H9 (cell line): ENCODE results near the gene HECTD1. TPM values are rescaled to one million over a fixed set of nuclear protein-coding genes. Genes with fewer than 3 reads are reported as not detected.

Experiments
- DNase-seq: peaks from one replicate; pipeline ENCODE4 v3.0.0-alpha.2; 2017
- H2AFZ ChIP-seq: one replicate; pipeline ENCODE4 v1.6.1; 2013; ENCODE audit warnings: mild to moderate bottlenecking, low read length, control low read depth, moderate library complexity
- H2AK5ac ChIP-seq: 2 replicates; pipeline ENCODE4 v1.6.1; 2013; ENCODE audit warnings: low read length, control low read depth, mixed read lengths; ENCODE audit not compliant: insufficient read length
- H2BK120ac ChIP-seq: one replicate; pipeline ENCODE4 v1.6.1; 2013; ENCODE audit warnings: low read depth, mild to moderate bottlenecking, low read length, control low read depth, inconsistent platforms; ENCODE audit not compliant: poor library complexity, severe bottlenecking
- H2BK12ac ChIP-seq: 2 replicates; pipeline ENCODE4 v1.6.1; 2013; ENCODE audit warnings: low read length, control low read depth, mixed read lengths, low read depth; ENCODE audit not compliant: insufficient read length
- H2BK15ac ChIP-seq: 2 replicates; pipeline ENCODE4 v1.6.1; 2013; ENCODE audit warnings: low read depth, low read length, control low read depth
- H2BK20ac ChIP-seq: one replicate; pipeline ENCODE4 v1.6.1; 2013; ENCODE audit warnings: low read depth, mild to moderate bottlenecking, low read length, control low read depth, inconsistent platforms; ENCODE audit not compliant: poor library complexity, severe bottlenecking
- H2BK5ac ChIP-seq: 2 replicates; pipeline ENCODE4 v1.6.1; 2013; ENCODE audit warnings: low read length, control low read depth, mixed read lengths; ENCODE audit not compliant: insufficient read length
- H3K14ac ChIP-seq: 2 replicates; pipeline ENCODE4 v1.6.1; 2013; ENCODE audit warnings: low read length, control low read depth; ENCODE audit not compliant: insufficient read depth
- H3K18ac ChIP-seq: 2 replicates; pipeline ENCODE4 v1.6.1; 2013; ENCODE audit warnings: low read depth, mild to moderate bottlenecking, mixed read lengths, low read length, control low read depth; ENCODE audit not compliant: insufficient read length
- H3K23ac ChIP-seq: 2 replicates; pipeline ENCODE4 v1.6.1; 2013; ENCODE audit warnings: low read length, control low read depth, mixed read lengths, low read depth; ENCODE audit not compliant: insufficient read length
- H3K23me2 ChIP-seq: 2 replicates; pipeline ENCODE4 v1.6.1; 2013; ENCODE audit warnings: low read depth, mild to moderate bottlenecking, mixed read lengths, low read length, control low read depth; ENCODE audit not compliant: insufficient read length, poor library complexity, severe bottlenecking
- H3K27ac ChIP-seq: 2 replicates; pipeline ENCODE4 v1.5.1; 2013; ENCODE audit warnings: low read length, control low read depth, mixed read lengths, low read depth; ENCODE audit not compliant: insufficient read length
- H3K27me3 ChIP-seq: 2 replicates; pipeline ENCODE4 v1.6.1; 2013; ENCODE audit warnings: low read length, control low read depth, inconsistent platforms; ENCODE audit not compliant: insufficient read depth
- H3K4ac ChIP-seq: 2 replicates; pipeline ENCODE4 v1.6.1; 2013; ENCODE audit warnings: low read depth, mild to moderate bottlenecking, control low read depth, inconsistent platforms, low read length, moderate library complexity
- H3K4me1 ChIP-seq: 2 replicates; pipeline ENCODE4 v1.6.1; 2013; ENCODE audit warnings: low read length, control low read depth, inconsistent platforms; ENCODE audit not compliant: insufficient read depth
- H3K4me2 ChIP-seq: 2 replicates; pipeline ENCODE4 v1.6.1; 2013; ENCODE audit warnings: low read length, control low read depth, mixed read lengths; ENCODE audit not compliant: insufficient read length, insufficient read depth
- H3K56ac ChIP-seq: 2 replicates; pipeline ENCODE4 v1.6.1; 2013; ENCODE audit warnings: low read depth, mild to moderate bottlenecking, mixed read lengths, low read length, control low read depth; ENCODE audit not compliant: insufficient read length
- H3K79me1 ChIP-seq: 2 replicates; pipeline ENCODE4 v1.6.1; 2013; ENCODE audit warnings: low read depth, mild to moderate bottlenecking, moderate library complexity, low read length, control low read depth, inconsistent platforms; ENCODE audit not compliant: insufficient read depth, poor library complexity, severe bottlenecking
- H3K79me2 ChIP-seq: 2 replicates; pipeline ENCODE4 v1.6.1; 2013; ENCODE audit warnings: low read length, control low read depth, inconsistent platforms; ENCODE audit not compliant: insufficient read depth
- H3K9ac ChIP-seq: 2 replicates; pipeline ENCODE4 v1.6.1; 2013; ENCODE audit warnings: low read length, control low read depth, mixed read lengths; ENCODE audit not compliant: insufficient read length; ENCODE audit errors: extremely low read depth
- H3K9me3 ChIP-seq: one replicate; pipeline ENCODE4 v1.6.1; 2013; ENCODE audit warnings: low read depth, low read length, inconsistent platforms; ENCODE audit not compliant: control insufficient read depth
- H3T11ph ChIP-seq: one replicate; pipeline ENCODE4 v1.6.1; 2013; ENCODE audit warnings: mild to moderate bottlenecking, low read length, control low read depth, inconsistent platforms
- H4K20me1 ChIP-seq: one replicate; pipeline ENCODE4 v1.6.1; 2013; ENCODE audit not compliant: control insufficient read depth, insufficient read length, insufficient read depth
- H4K5ac ChIP-seq: 2 replicates; pipeline ENCODE4 v1.6.1; 2013; ENCODE audit warnings: low read depth, mild to moderate bottlenecking, mixed read lengths, low read length, control low read depth; ENCODE audit not compliant: insufficient read length
- H4K8ac ChIP-seq: replicated peaks from 2 replicates; pipeline ENCODE4 v1.6.1; 2013; ENCODE audit warnings: low read length, control low read depth, mixed read lengths, low read depth; ENCODE audit not compliant: insufficient read length
- H4K91ac ChIP-seq: 2 replicates; pipeline ENCODE4 v1.6.1; 2013; ENCODE audit warnings: low read depth, mild to moderate bottlenecking, moderate library complexity, mixed read lengths, low read length, control low read depth; ENCODE audit not compliant: insufficient read length
- H3K27ac Mint-ChIP-seq, 3 experiments: 2 replicates in 2 of 3; 3 replicates in 1 of 3; pipeline ENCODE4 v1.8.0; 2020 to 2021; ENCODE audit warnings: mixed read lengths in 3 of 3, mild to moderate bottlenecking in 1 of 3, moderate library complexity in 1 of 3
- H3K27me3 Mint-ChIP-seq: 2 replicates; pipeline ENCODE4 v1.8.0; 2021; ENCODE audit warnings: low read depth, mild to moderate bottlenecking, moderate library complexity, mixed read lengths
- H3K36me3 Mint-ChIP-seq, 3 experiments: 2 replicates in 2 of 3; 3 replicates in 1 of 3; pipeline ENCODE4 v1.8.0; 2020 to 2021; ENCODE audit warnings: low read depth in 3 of 3, mixed read lengths in 3 of 3; ENCODE audit not compliant: insufficient read depth in 1 of 3
- H3K4me1 Mint-ChIP-seq, 2 experiments: 2 replicates each; pipeline ENCODE4 v1.8.0; 2020; ENCODE audit warnings: mixed read lengths in 2 of 2
- H3K4me3 Mint-ChIP-seq, 2 experiments: 2 replicates in 1 of 2; 3 replicates in 1 of 2; pipeline ENCODE4 v1.8.0; 2020 to 2021; ENCODE audit warnings: mild to moderate bottlenecking in 2 of 2, mixed read lengths in 2 of 2, moderate library complexity in 1 of 2
- H3K9me3 Mint-ChIP-seq, 2 experiments: 2 replicates in 1 of 2; 3 replicates in 1 of 2; pipeline ENCODE4 v1.8.0; 2020; ENCODE audit warnings: mild to moderate bottlenecking in 2 of 2, mixed read lengths in 2 of 2, moderate library complexity in 1 of 2
- CTCF ChIP-seq: fragments of 200-600 bp; sonication (generic); conservative IDR thresholded peaks from 3 replicates; pipeline ENCODE4 v1.8.0; 2021; ENCODE audit warnings: antibody characterized with exemption, mild to moderate bottlenecking
- WGBS: extraction: QIAGEN DNeasy Blood & Tissue Kit; methylation state at CpG from one replicate; pipeline ENCODE4 v1.1.7; 2013; ENCODE audit warnings: missing lambda C conversion rate, low lambda C conversion rate, mixed read lengths; ENCODE audit not compliant: insufficient read length; ENCODE audit errors: extremely low coverage; 5-methylcytosine and 5-hydroxymethylcytosine counted together
- total RNA-seq: library from RNA; stranded (reverse); gene quantifications from 2 replicates; pipeline ENCODE4 v1.2.1, GENCODE V29; 2021

The HECTD1 gene
- total RNA-seq, 1 experiment from 2014 or later = 135 TPM

- no peak overlapping the region for H4K8ac ChIP-seq
- H3K9me3 ChIP-seq = no peaks in the 10 kb centered on the region
- H3K14ac ChIP-seq = no peak overlapping the region
- H3K79me2 ChIP-seq = no peaks in the 10 kb centered on the region
- H2AFZ ChIP-seq = no peak overlapping the region
- Mint-ChIP-seq H3K9me3 (no peaks in the 10 kb centered on the region), H3K4me3 (no peak overlapping the region), H3K4me1 (no peaks in the 10 kb centered on the region), H3K27ac (peak overlapping the region in 1 of 3 experiments; percentile 78; a peak in 2 of 7 replicates), H3K36me3 (peaks cover 36 to 88% (median 72%) of the 10 kb centered on the region in 3 experiments; a peak in 6 of 7 replicates), H3K27me3 (no peaks in the 10 kb centered on the region)
- H2BK5ac ChIP-seq = no peak overlapping the region
- H4K20me1 ChIP-seq = no peaks in the 10 kb centered on the region
- H3K4ac ChIP-seq = no peak overlapping the region
- H4K91ac ChIP-seq = no peak overlapping the region
- H3K9ac ChIP-seq = no peak overlapping the region
- H4K5ac ChIP-seq = no peak overlapping the region
- no peak overlapping the region for H3T11ph ChIP-seq
- no peak overlapping the region for H3K23ac ChIP-seq
- no peaks in the 10 kb centered on the region for H3K23me2 ChIP-seq
- H2AK5ac ChIP-seq = no peak overlapping the region
- H3K27ac ChIP-seq = no peak overlapping the region
- H2BK12ac ChIP-seq = no peak overlapping the region
- no peak for DNase-seq
- TF ChIP-seq CTCF = no peak
- no peak overlapping the region for H3K18ac ChIP-seq
- H3K79me1 ChIP-seq = no peaks in the 10 kb centered on the region
- H3K56ac ChIP-seq = no peak overlapping the region
- H3K4me2 ChIP-seq = no peak overlapping the region
- no peaks in the 10 kb centered on the region for H3K27me3 ChIP-seq
- H2BK120ac ChIP-seq = no peak overlapping the region
- no peak overlapping the region for H2BK20ac ChIP-seq
- no CpG with 5 or more reads among the region's 11 CpGs for WGBS
- H3K4me1 ChIP-seq = no peaks in the 10 kb centered on the region
- no peak overlapping the region for H2BK15ac ChIP-seq
Measured at GRCh38 chr14:31109257-31109656, 98.3 kb downstream of the HECTD1 start.
